NCI-H1105 (cell line): ENCODE measurements around the gene SLC39A11.
A peak's percentile ranks its signal among the peaks of the same experiment; 100 is the strongest.

Experiments
- DNase-seq: peaks from one replicate; lab custom pipeline; 2025; lab: John Stamatoyannopoulos, UW

Gene SLC39A11

GRCh38 chr17:72749119-72749572, 343.3 kb downstream of the SLC39A11 start:
- no peak for DNase-seq

- no peak for DNase-seq
These were observed 345.0 kb downstream of the SLC39A11 start for GRCh38 chr17:72747501-72747900.

DNA sequence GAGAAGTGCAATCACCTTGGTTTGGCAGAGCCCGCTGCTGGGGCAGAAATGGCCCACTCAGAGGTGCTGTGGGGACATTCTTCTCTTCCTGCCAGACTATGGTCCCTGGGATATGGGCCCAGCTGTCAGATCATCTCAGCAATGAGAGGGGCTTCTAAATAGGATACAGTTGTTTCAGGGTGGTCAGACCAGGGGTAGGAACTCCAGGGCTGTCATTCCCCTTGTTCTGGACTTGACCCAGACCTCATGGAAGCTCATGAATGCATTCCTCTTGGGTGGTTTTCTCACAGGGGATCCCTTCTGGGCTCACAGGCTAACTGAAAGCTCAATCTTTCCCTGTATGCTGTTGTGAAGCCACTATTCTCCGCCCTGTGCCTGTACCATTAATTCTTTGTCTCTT, 347.2 kb downstream of the SLC39A11 start:
- no peak for DNase-seq

GRCh38 chr17:72743037-72743467, 349.4 kb downstream of the SLC39A11 start:
- no peak for DNase-seq

GRCh38 chr17:72737151-72737690, 355.3 kb downstream of the SLC39A11 start:
- DNase-seq, result no peak

GRCh38 chr17:72735592-72735991, 356.9 kb downstream of the SLC39A11 start:
- DNase-seq, result no peak

- no peak for DNase-seq
These were observed 357.4 kb downstream of the SLC39A11 start for GRCh38 chr17:72735048-72735447.

DNA sequence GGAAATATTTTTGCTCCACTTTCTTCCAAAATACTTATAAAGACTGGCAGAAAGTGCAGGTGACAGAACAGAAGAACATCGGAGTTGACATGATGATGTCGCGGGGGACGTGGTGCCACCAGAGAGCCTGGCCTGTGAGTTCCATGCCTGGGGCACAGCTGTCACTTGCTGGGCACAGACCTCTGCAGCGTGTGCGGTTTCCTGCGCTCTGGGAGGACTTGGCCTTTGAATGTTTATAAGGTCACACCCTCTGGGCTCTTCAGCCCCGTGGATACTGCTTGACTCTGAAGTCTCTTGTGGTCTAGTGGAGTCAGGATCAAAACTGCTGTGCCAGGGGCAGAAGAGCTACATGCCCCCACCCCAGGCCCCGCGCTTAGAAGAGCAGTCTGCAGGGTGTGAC, 357.9 kb downstream of the SLC39A11 start:
- no peak for DNase-seq

GRCh38 chr17:72733619-72734282, 358.7 kb downstream of the SLC39A11 start:
- no peak for DNase-seq

- DNase-seq, result no peak
These were observed 359.4 kb downstream of the SLC39A11 start for GRCh38 chr17:72732893-72733618.

- no peak for DNase-seq
These were observed 362.4 kb downstream of the SLC39A11 start for GRCh38 chr17:72730077-72730476.

GRCh38 chr17:72726936-72727335, 365.6 kb downstream of the SLC39A11 start:
- no peak for DNase-seq

GRCh38 chr17:72725433-72726068, 366.9 kb downstream of the SLC39A11 start:
- DNase-seq, result peak; percentile 54

- no peak for DNase-seq
These were observed 368.2 kb downstream of the SLC39A11 start for GRCh38 chr17:72724267-72724666.

DNA sequence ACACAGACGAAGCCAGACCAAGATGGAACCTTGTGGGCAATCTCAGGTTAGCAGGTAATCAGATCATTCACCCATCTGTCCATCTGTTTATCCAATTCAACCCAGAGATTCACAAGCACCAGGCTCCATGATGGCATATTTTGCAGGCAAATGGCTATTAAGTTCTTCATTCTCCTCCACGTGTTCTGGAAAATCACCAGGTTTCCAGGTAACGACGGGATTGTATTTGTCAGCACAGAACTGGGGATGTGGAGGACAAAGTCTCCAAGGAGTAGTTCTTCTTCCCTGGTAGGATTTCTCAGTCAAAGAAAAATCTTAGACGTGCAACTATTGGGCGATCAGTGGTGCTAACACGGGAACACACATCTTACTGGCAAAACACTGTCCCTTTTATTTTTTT, 368.8 kb downstream of the SLC39A11 start:
- DNase-seq, result no peak

DNA sequence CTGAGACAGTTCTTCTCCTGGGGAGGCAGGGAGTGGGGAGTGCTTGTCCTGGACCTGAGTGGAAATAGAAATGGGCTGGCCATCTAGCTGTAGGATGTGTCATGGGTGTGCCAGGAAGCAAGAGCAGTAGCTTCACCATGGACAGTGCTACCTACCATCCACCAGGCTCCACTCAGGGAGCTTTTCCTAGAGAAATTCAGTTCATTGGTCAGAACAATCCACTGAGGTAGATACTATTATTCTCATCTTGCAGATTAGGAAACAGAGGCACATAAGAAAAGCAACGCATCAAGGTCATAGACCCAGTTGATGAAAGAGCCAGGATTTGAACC, 372.0 kb downstream of the SLC39A11 start:
- DNase-seq, result no peak

DNA sequence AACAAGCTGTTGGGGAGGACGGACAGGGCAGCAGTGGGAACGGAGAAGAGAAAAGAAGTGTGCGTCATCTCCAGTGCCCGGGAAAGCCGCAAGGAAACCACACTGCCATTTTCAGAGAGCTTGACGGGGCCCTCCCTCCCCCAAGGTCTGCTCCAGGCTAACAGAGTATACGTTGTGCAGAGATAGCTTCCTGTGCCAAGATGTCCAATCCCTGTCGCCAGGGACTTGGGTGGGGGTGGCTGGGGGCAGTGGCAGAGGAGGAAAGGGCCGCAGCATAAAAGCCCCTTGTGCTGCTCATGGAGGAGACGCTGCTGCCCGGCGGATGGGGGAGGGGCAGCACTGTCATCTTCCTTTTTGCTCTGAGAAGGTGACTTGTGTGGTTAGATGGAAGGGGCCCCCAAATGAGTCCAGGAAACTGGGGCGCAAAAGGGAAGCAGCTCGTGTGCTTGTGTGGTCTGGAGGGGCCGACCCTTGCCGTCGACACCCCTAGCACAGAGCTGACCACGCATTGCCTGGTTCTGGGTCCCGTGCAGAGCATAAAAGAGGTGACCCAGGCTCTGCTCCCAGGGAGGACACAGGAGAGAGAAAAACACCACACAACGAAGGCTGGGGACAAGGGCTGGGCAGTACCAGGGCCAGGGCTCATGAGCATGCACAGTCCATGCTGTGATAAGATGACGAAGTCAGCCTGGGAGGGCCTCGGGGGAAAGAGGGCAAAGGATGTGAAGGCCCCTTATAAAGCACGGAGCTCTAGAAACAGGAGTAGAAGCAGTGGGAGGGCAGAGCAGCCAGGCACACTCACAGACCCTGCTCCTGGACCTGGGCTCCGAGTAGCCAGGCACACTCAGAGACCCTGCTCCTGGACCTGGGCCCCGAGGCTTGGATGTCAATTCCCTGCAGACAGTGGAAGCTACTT, 372.7 kb downstream of the SLC39A11 start:
- no peak for DNase-seq

- DNase-seq, result no peak
These were observed 373.3 kb downstream of the SLC39A11 start for GRCh38 chr17:72719206-72719577.

DNA sequence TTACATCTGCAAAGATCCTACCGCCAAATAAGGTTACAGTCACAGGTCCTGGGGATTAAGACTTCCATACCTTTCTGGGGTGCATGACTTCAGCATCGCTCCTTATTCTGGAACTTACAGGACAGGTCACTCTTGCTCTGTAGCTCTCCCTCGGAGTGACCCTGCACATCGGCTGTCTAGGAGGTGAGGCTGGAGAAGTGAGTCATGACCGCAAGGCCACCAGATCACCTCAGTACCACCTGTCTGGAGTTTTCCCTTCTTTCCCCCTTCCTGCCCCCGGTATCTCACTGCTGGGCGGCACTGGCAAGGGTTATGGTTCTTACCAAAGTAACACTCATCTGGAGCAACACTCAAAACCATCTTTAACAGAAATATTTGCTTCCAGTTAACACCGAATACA, 374.8 kb downstream of the SLC39A11 start:
- no peak for DNase-seq

- no peak for DNase-seq
These were observed 375.2 kb downstream of the SLC39A11 start for GRCh38 chr17:72717276-72717675.

DNA sequence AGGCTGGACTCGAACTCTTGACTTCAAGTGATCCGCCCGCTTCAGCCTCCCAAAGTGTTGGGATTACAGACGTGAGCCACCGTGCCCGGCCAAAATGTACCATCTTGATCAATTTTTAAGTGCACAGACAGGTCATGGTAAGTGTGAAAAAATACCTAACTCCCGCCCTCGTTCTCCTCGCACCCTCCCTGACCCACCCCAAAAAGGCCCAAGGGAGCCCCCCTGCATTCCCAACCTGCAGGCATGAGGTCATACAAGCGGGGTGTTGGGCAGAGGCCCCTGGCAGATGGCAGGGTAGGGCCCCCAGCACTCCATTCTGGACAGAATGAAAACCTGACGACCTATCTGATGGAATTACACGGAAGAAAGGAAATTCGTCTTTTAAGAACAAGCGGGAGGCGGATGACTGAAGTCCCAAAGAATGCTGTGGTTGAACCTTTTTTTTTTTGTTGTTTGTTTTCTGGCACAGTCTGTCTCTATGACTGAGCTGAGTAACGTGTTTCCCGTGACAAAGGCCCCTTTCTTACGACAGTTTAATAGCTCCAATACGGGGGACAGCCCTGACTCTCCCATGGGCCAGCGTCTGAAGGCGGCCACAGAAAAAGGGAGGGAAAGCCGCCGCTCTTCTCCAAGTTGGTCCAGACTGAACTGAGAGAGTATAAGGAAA, 376.4 kb downstream of the SLC39A11 start:
- no peak for DNase-seq
